ENCODE measurements around the gene STK10.

Gene STK10

DNA sequence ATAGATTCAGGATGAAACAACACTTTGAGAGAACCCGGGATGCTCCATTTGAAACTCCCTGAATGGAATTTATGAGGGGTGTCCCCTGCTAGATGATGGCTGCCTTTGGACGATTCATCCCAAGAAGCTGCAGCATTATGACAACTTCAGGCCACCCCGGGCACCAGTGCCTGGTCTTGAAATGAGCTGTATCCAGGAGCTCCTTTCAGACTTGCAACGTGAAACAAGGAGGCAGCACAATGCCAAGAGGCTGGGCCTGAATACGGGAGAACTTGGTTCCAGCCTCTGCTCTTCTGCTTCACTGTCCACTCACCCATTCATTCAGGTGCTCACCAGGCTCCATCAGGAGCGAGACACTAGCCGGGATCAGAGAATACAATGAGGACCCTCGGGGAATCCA lies 78.3 kb downstream of the STK10 start:
- no peaks in the 10 kb centered on the region for H3K9me3 ChIP-seq (ENCODE audit: insufficient read depth, low read depth, low read length)
- H4K20me1 ChIP-seq (ENCODE audit: insufficient read depth, low read length, poor library complexity, severe bottlenecking): no peaks in the 10 kb centered on the region
- no peaks in the 10 kb centered on the region for H3K27me3 ChIP-seq (ENCODE audit: insufficient read depth, low read length, poor library complexity, severe bottlenecking)
- TF ChIP-seq EZH2phosphoT487 (IDR thresholded peaks at IDR 0.05; ENCODE audit: borderline replicate concordance) (no peak), CTCF (conservative IDR thresholded peaks at IDR 0.05; ENCODE audit: low read length) (no peak)
- H3K4me3 ChIP-seq (ENCODE audit: low read length, poor library complexity, severe bottlenecking): no peak overlapping the region
- peaks cover 17% of the 10 kb centered on the region for H3K79me2 ChIP-seq (ENCODE audit: insufficient read depth, low read length)
- peaks cover 46% of the 10 kb centered on the region for H3K4me1 ChIP-seq (ENCODE audit: insufficient read depth, low read length, poor library complexity, severe bottlenecking)
- H3K9ac ChIP-seq (ENCODE audit: low read depth, low read length, poor library complexity, severe bottlenecking): peak overlapping the region; percentile 81
- no peak overlapping the region for H2AFZ ChIP-seq (ENCODE audit: low read length)
- H3K9me2 ChIP-seq (replicated peaks; ENCODE audit: low read depth, low read length): no peaks in the 10 kb centered on the region
- peaks cover 19% of the 10 kb centered on the region; the same call in 1 of the 2 replicates for H3K36me3 ChIP-seq (ENCODE audit: insufficient read depth, low read length)
- no peaks in the 10 kb centered on the region; the same call in 1 of the 2 replicates for H3F3A ChIP-seq (ENCODE audit: low read depth)
- H3K4me2 ChIP-seq (ENCODE audit: low read depth, low read length, poor library complexity, severe bottlenecking): no peak overlapping the region

DNA sequence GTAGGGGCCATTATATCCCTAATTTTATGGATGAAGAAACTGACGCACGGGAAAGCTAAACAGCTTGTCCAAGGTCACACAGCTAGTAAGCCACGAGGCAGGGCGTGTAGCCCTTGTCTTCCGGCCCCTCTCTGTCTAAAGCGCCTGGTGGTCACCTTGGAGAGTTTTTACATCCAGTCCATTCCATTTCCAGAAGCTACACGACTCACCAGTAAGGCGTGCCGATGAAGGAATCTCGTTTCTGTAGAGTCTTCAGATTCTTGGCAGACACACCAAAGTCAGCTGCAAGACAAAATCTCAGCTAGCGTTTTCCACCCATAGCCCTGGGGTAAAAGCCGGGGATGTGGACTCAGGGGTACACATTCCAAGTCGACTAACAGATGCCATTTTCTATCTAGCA lies 80.5 kb downstream of the STK10 start:
- TF ChIP-seq EZH2phosphoT487 (IDR thresholded peaks at IDR 0.05; ENCODE audit: borderline replicate concordance) (no peak), CTCF (conservative IDR thresholded peaks at IDR 0.05; ENCODE audit: low read length) (no peak)
- Histone ChIP-seq H3K4me2 (ENCODE audit: low read depth, low read length, poor library complexity, severe bottlenecking) (no peak overlapping the region), H2AFZ (ENCODE audit: low read length) (no peak overlapping the region)

DNA sequence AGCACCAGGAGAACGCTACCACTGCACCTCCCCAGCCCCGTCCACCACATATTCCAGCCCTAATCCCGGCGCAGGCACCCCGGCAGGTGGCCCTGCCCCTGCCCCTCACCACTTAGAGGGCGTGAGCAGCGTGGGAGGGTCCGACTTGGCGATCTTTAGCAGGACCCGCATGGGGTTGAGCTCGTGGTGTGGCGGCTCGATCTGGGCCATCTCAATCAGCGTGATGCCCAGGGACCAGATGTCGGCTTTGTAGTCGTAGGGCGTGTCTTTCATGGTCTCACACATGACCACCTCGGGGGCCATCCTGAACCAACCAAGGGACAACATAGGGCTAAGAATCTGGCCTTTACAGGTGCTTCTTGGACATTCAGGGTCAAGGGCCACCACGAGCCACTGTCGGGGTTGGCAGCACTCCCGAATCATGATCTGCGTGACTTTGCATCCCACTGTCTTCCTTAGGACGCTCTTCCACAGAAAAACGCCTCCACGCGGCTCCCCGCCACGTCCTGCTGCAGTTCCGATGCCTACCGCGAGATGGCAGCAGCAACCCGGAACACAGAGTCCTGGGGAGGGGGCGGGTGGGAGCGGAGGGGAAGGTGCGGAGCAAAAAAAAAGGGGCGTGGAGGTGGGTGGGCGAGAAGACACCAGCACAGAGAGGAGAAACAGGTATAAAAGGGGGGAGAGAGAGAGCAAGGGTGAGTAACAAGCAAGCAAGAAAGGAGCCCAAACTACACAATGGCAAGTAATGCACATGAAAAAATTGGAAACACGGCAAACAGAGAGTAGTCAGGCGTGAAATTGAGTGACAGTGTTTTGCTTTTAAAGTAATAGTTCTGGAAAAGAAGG lies 81.3 kb downstream of the STK10 start:
- H3F3A ChIP-seq (ENCODE audit: low read depth): no peaks in the 10 kb centered on the region; the same call in 1 of the 2 replicates
- no peaks in the 10 kb centered on the region for H3K9me3 ChIP-seq (ENCODE audit: insufficient read depth, low read depth, low read length)
- peaks cover 44% of the 10 kb centered on the region; the same call in 1 of the 2 replicates for H3K36me3 ChIP-seq (ENCODE audit: insufficient read depth, low read length)
- peaks cover 16% of the 10 kb centered on the region for H3K79me2 ChIP-seq (ENCODE audit: insufficient read depth, low read length)
- peaks cover 24% of the 10 kb centered on the region for H3K4me1 ChIP-seq (ENCODE audit: insufficient read depth, low read length, poor library complexity, severe bottlenecking)
- no peaks in the 10 kb centered on the region for H4K20me1 ChIP-seq (ENCODE audit: insufficient read depth, low read length, poor library complexity, severe bottlenecking)
- no peak overlapping the region for H3K4me3 ChIP-seq (ENCODE audit: low read length, poor library complexity, severe bottlenecking)
- no peaks in the 10 kb centered on the region for H3K9me2 ChIP-seq (replicated peaks; ENCODE audit: low read depth, low read length)
- H3K4me2 ChIP-seq (ENCODE audit: low read depth, low read length, poor library complexity, severe bottlenecking): no peak overlapping the region
- H3K9ac ChIP-seq (ENCODE audit: low read depth, low read length, poor library complexity, severe bottlenecking): no peak overlapping the region
- no peak for TF ChIP-seq EZH2phosphoT487 (IDR thresholded peaks at IDR 0.05; ENCODE audit: borderline replicate concordance)
- TF ChIP-seq CTCF (conservative IDR thresholded peaks at IDR 0.05; ENCODE audit: low read length): peak; percentile 70
- no peaks in the 10 kb centered on the region for H3K27me3 ChIP-seq (ENCODE audit: insufficient read depth, low read length, poor library complexity, severe bottlenecking)
- no peak overlapping the region for H2AFZ ChIP-seq (ENCODE audit: low read length)

More for the DNA sequence above, 80.5 kb downstream of the STK10 start:
- Histone ChIP-seq H3K79me2 (ENCODE audit: insufficient read depth, low read length) (peaks cover 16% of the 10 kb centered on the region), H3K4me3 (ENCODE audit: low read length, poor library complexity, severe bottlenecking) (no peak overlapping the region), H3K36me3 (ENCODE audit: insufficient read depth, low read length) (peaks cover 37% of the 10 kb centered on the region; the same call in 1 of the 2 replicates), H3K4me1 (ENCODE audit: insufficient read depth, low read length, poor library complexity, severe bottlenecking) (peaks cover 30% of the 10 kb centered on the region), H3K9me2 (replicated peaks; ENCODE audit: low read depth, low read length) (no peaks in the 10 kb centered on the region), H3K9ac (ENCODE audit: low read depth, low read length, poor library complexity, severe bottlenecking) (no peak overlapping the region), H3K9me3 (ENCODE audit: insufficient read depth, low read depth, low read length) (no peaks in the 10 kb centered on the region), H3F3A (ENCODE audit: low read depth) (no peaks in the 10 kb centered on the region; the same call in 1 of the 2 replicates), H3K27me3 (ENCODE audit: insufficient read depth, low read length, poor library complexity, severe bottlenecking) (no peaks in the 10 kb centered on the region), H4K20me1 (ENCODE audit: insufficient read depth, low read length, poor library complexity, severe bottlenecking) (no peaks in the 10 kb centered on the region)
